Pancreas (tissue), 10 donors: ENCODE measurements around the gene ATG10. TPM values are rescaled to one million over a fixed set of nuclear protein-coding genes. Genes with fewer than 3 reads are reported as not detected.

ENCODE experiments used
- ATAC-seq, 4 donors: fragments of 200-7000 bp; cut with Tn5 transposase; one replicate each; pipeline versions ENCODE4 v1.8.0 to v1.9.1; 2020; ENCODE audit warnings: mild to moderate bottlenecking in 4 of 4, moderate library complexity in 4 of 4
- DNase-seq, 6 donors: peaks; one replicate each; pipeline ENCODE4 v3.0.0-alpha.2; 2020
- FAIRE-seq: peaks from 2 replicates; lab custom pipeline; 2012; peaks lifted over from hg19 to GRCh38; lab: Jason Lieb, UNC
- H3K27ac ChIP-seq, 4 donors: fragments of 200-600 bp; sonication (generic); 1 replicate in 3 of 4; 2 replicates in 1 of 4; pipeline versions ENCODE4 v1.5.0 to v1.8.0; 2020
- H3K27me3 ChIP-seq, 4 donors: fragments of 200-600 bp; one replicate each; pipeline ENCODE4 v1.8.0; 2021
- H3K36me3 ChIP-seq, 3 donors: fragments of 200-600 bp; sonication (generic) in 1 of 3; one replicate each; pipeline versions ENCODE4 v1.5.0 to v1.8.0; 2020 to 2021
- H3K4me1 ChIP-seq, 3 donors: fragments of 200-600 bp; one replicate each; pipeline ENCODE4 v1.8.0; 2021
- H3K4me3 ChIP-seq, 4 donors: fragments of 200-600 bp; sonication (generic) in 2 of 4; one replicate each; pipeline versions ENCODE4 v1.5.0 to v1.8.0; 2020 to 2021
- H3K9me3 ChIP-seq, 4 donors: fragments of 200-600 bp; one replicate each; pipeline ENCODE4 v1.8.0; 2021
- CTCF ChIP-seq, 4 donors: fragments of 200-600 bp; sonication (generic) in 3 of 4; IDR thresholded peaks; one replicate each; pipeline versions ENCODE4 v1.5.0 to v1.8.0; 2021; ENCODE audit warnings: antibody characterized with exemption in 4 of 4
- WGBS, 2 donors: extraction: QIAGEN DNeasy Blood & Tissue Kit; methylation state at CpG; one replicate each; pipeline ENCODE4 v1.1.7; 2013; 5-methylcytosine and 5-hydroxymethylcytosine counted together
- intact Hi-C, 3 donors: fragments of 100-400 bp; cut with DNase I; formaldehyde crosslinking; loops; one replicate each; pipeline versions ENCODE4 v1.11.1 to v1.14.2; 2022
- polyA plus RNA-seq, 2 donors: library from polyadenylated mRNA; stranded (reverse); fragments of 200-250 nt; gene quantifications; one replicate each; pipeline ENCODE4 v1.2.3, GENCODE V29; 2013
- total RNA-seq, 6 donors: library from RNA; stranded (reverse); fragmentation: NEBNext Ultra II Directional in 4 of 6; extraction: Animal tissue kit (Norgen Biotek cat#: 25700) in 4 of 6; gene quantifications; one replicate each; pipeline versions ENCODE4 v1.2.1 to v1.2.4, GENCODE V29; 2021 to 2023
- donor health status: healthy with polysubstance abuse.
- donor health status: DM: no; HTN: no; CAD: no; lungs with moderate emphysema.
- donor health status: DM: no; HTN: no; CAD: no.
- donor health status: control.
- donor health status: control.
- donor health status: Bipolar disorder and iron deficiency.
- donor health status: DM: yes; HTN: yes; CAD: no.
- donor health status: DM: no; HTN: no; CAD: no.
- donor health status: DM: no; HTN: no; CAD: no.
- donor health status: DM: yes; HTN: yes; CAD: no.

The ATG10 gene
- total and polyA plus RNA-seq, 8 donors, result 3.3 to 5.2 (median 3.5) TPM

- no peaks in the 10 kb centered on the region for H3K36me3 ChIP-seq
- no peak overlapping the region for H3K27ac ChIP-seq
- H3K4me1 ChIP-seq, result no peaks in the 10 kb centered on the region
- FAIRE-seq, result no peak
- intact Hi-C loops, result no loop called here
- no peaks in the 10 kb centered on the region for H3K9me3 ChIP-seq
- WGBS, 2 donors, result 73 to 75% methylated on average over 2 of the region's 2 CpGs
- TF ChIP-seq CTCF (IDR thresholded peaks at IDR 0.05), result no peak
- H3K27me3 ChIP-seq, result no peaks in the 10 kb centered on the region
- no peak overlapping the region for H3K4me3 ChIP-seq
- no peak for ATAC-seq
- no peak for DNase-seq
Measured at GRCh38 chr5:82074950-82075349, 103.1 kb downstream of the ATG10 start.

- TF ChIP-seq CTCF (IDR thresholded peaks at IDR 0.05), result no peak
- H3K27me3 ChIP-seq, result no peaks in the 10 kb centered on the region
- DNase-seq (no peak), FAIRE-seq (no peak), ATAC-seq (no peak)
- H3K27ac ChIP-seq, result no peak overlapping the region
- H3K9me3 ChIP-seq, result no peaks in the 10 kb centered on the region
- H3K4me3 ChIP-seq, result no peak overlapping the region
- intact Hi-C loops, result no loop called here
- H3K4me1 ChIP-seq, result no peaks in the 10 kb centered on the region
- 82% methylated on average over 5 of the region's 5 CpGs for WGBS, 2 donors
- no peaks in the 10 kb centered on the region for H3K36me3 ChIP-seq
Measured at GRCh38 chr5:82077496-82077895, 105.7 kb downstream of the ATG10 start.

- no peak for TF ChIP-seq CTCF (IDR thresholded peaks at IDR 0.05)
- no peak for FAIRE-seq
- 58 to 71% methylated on average over 1 of the region's 1 CpG for WGBS, 2 donors
Measured at GRCh38 chr5:82091617-82092016, 119.8 kb downstream of the ATG10 start.

GRCh38 chr5:82095536-82095935, 123.7 kb downstream of the ATG10 start:
- Histone ChIP-seq H3K9me3 (peaks cover 0 to 3% (median 0%) of the 10 kb centered on the region in 4 donors), H3K27ac (no peak overlapping the region), H3K4me3 (no peak overlapping the region), H3K4me1 (peaks cover 0 to under 1% (median 0%) of the 10 kb centered on the region in 3 donors), H3K36me3 (no peaks in the 10 kb centered on the region), H3K27me3 (no peaks in the 10 kb centered on the region)
- TF ChIP-seq CTCF (IDR thresholded peaks at IDR 0.05), result no peak
- FAIRE-seq (no peak), DNase-seq (no peak), ATAC-seq (no peak)
- 94 to 97% methylated on average over 2 of the region's 2 CpGs for WGBS, 2 donors
- intact Hi-C loops, result no loop called here

More at GRCh38 chr5:82091617-82092016, 119.8 kb downstream of the ATG10 start:
- no peak overlapping the region for H3K27ac ChIP-seq
- H3K36me3 ChIP-seq, result no peaks in the 10 kb centered on the region
- no peak for DNase-seq
- no peaks in the 10 kb centered on the region for H3K9me3 ChIP-seq
- H3K27me3 ChIP-seq, result no peaks in the 10 kb centered on the region
- no peak for ATAC-seq
- intact Hi-C loops, result no loop called here
- H3K4me3 ChIP-seq, result no peak overlapping the region
- no peaks in the 10 kb centered on the region for H3K4me1 ChIP-seq

GRCh38 chr5:82096249-82096648, 124.4 kb downstream of the ATG10 start:
- H3K36me3 ChIP-seq, result no peaks in the 10 kb centered on the region
- DNase-seq (no peak), ATAC-seq (no peak), FAIRE-seq (no peak)
- peaks cover 0 to 3% (median 0%) of the 10 kb centered on the region in 4 donors for H3K9me3 ChIP-seq
- no peak overlapping the region for H3K27ac ChIP-seq
- H3K4me1 ChIP-seq, result peaks cover 0 to 5% (median 0%) of the 10 kb centered on the region in 3 donors
- no peaks in the 10 kb centered on the region for H3K27me3 ChIP-seq
- no peak overlapping the region for H3K4me3 ChIP-seq
- intact Hi-C loops, result no loop called here
- TF ChIP-seq CTCF (IDR thresholded peaks at IDR 0.05), result no peak
